Activated naive CD8-positive, alpha-beta T cell treated with anti-CD3 and anti-CD28 coated beads, Interleukin-2, amount 50 U/mL, for 24 hours (primary cell): ENCODE data around the gene ZDHHC4.

Experiments
- ATAC-seq: fragments of 150-1000 bp; cut with Tn5 transposase; one replicate; pipeline ENCODE4 v1.10.0; 2021
- DNase-seq: peaks from one replicate; pipeline ENCODE4 v3.0.0; 2021
- H3K27ac Mint-ChIP-seq: one replicate; pipeline ENCODE4 v1.8.0; 2021; ENCODE audit warnings: mild to moderate bottlenecking, mixed read lengths
- H3K27me3 Mint-ChIP-seq: one replicate; pipeline ENCODE4 v1.8.0; 2021; ENCODE audit warnings: mixed read lengths
- H3K36me3 Mint-ChIP-seq: one replicate; pipeline ENCODE4 v1.8.0; 2021; ENCODE audit warnings: low read depth, mixed read lengths
- H3K4me1 Mint-ChIP-seq: one replicate; pipeline ENCODE4 v1.8.0; 2021; ENCODE audit warnings: mixed read lengths
- H3K4me3 Mint-ChIP-seq: one replicate; pipeline ENCODE4 v1.8.0; 2021; ENCODE audit warnings: mild to moderate bottlenecking, moderate library complexity, mixed read lengths
- H3K9me3 Mint-ChIP-seq: one replicate; pipeline ENCODE4 v1.8.0; 2021; ENCODE audit warnings: mixed read lengths

Gene ZDHHC4

GRCh38 chr7:6608794-6609193, 31.5 kb downstream of the ZDHHC4 start:
- Mint-ChIP-seq H3K36me3 (peaks cover 9% of the 10 kb centered on the region), H3K4me1 (no peaks in the 10 kb centered on the region), H3K9me3 (no peaks in the 10 kb centered on the region), H3K27me3 (no peaks in the 10 kb centered on the region), H3K27ac (no peak overlapping the region), H3K4me3 (no peak overlapping the region)
- ATAC-seq = no peak
- DNase-seq = no peak

DNA sequence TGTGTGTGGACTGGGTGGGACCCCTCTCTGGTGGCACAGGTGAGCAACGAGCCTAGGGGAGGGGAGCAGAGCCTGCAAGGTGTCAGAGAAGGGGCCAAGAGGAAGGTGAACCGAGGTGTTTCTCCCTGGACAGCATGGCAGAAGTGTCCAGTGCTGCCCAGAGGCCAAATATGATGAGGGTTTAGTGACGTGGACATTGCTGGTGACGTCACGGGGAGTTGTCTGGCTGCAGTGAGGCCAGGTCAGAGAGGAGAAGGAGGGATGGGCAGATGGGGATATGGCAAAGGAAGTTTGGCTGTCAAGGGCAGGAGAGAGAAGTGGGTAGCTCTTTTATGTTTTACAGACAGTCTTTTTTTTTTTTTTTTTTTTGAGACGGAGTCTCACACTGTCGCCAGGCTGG, 35.6 kb downstream of the ZDHHC4 start:
- DNase-seq = no peak
- no peak for ATAC-seq
- H3K36me3 Mint-ChIP-seq = peaks cover 2% of the 10 kb centered on the region
- peaks cover 3% of the 10 kb centered on the region for H3K27me3 Mint-ChIP-seq
- H3K4me1 Mint-ChIP-seq = peaks cover 8% of the 10 kb centered on the region
- H3K4me3 Mint-ChIP-seq = no peak overlapping the region
- H3K27ac Mint-ChIP-seq = no peak overlapping the region
- H3K9me3 Mint-ChIP-seq = no peaks in the 10 kb centered on the region

DNA sequence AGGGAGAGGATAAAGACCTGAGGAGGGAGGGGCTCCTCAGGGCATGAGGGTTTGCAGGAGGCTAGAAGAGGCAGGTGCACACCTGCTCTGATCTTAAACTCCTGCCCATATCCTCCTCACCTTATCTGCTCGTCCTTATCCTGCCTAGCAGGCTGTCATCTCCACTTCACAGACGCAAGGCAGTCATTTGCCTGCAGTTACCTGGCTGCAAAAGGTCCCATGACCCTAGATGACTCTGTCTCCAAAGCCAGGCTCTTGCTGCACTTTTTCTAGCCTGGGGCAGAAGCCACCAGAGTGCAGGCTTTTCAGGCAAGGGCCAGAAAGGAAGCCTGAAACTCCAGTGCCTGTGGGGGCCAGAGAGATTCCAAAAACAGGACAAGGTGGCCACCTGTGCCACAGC, 36.5 kb downstream of the ZDHHC4 start:
- DNase-seq (no peak), ATAC-seq (no peak)
- Mint-ChIP-seq H3K9me3 (no peaks in the 10 kb centered on the region), H3K36me3 (peaks cover 2% of the 10 kb centered on the region), H3K4me3 (no peak overlapping the region), H3K4me1 (peaks cover 11% of the 10 kb centered on the region), H3K27ac (no peak overlapping the region), H3K27me3 (peaks cover 3% of the 10 kb centered on the region)

DNA sequence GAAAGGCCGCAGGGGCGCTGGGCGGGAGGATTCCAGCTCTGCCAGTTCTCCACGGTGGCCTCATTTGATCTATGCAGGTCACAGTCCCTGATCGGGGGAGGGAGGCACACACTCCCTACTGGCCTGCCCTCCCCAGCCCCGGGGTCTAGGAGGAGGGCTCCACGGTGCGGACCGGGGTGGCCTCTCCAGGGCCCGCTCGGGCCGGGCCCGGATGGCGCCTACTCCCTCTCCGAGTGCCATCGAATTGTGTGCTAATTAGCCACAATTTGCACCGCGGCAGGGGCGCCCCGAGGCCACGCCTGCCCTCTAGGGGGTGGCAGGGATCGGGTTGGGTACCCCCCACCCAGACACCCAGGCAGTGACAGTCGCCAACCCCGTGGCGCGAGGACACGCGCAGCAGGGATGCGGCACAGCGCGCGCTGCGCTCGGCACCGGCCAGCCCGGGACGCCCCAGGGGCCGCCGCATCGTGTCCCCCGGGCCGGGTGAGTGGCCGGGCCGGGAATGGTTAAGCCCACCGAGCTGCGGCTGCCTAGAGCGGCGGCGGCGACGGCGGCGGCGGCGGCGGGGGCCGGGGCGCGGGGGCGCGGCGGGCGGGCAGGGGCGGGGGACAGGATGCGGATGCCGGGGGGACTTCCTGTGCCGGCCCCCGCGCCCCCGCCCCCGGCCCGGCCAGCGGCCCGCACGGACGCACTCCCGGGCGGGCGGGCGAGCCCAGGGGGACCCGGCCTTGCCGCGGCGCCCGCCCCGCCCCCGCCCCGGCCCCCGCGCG, 37.9 kb downstream of the ZDHHC4 start, which contains the start of gene ZNF853:
TSS of gene ZNF853 (plus strand) at position 658 of the 770 bp plus-strand sequence. CDS start 565 bp downstream, outside the sequence.
- Mint-ChIP-seq H3K9me3 (no peaks in the 10 kb centered on the region), H3K4me1 (peaks cover 25% of the 10 kb centered on the region), H3K27ac (peak within 1 kb of the TSS; percentile 60), H3K4me3 (peak within 1 kb of the TSS; percentile 79), H3K27me3 (peaks cover 3% of the 10 kb centered on the region), H3K36me3 (no peaks in the 10 kb centered on the region)
- no peak for DNase-seq
- ATAC-seq = peak; percentile 44

- Mint-ChIP-seq H3K9me3 (no peaks in the 10 kb centered on the region), H3K4me3 (peak overlapping the region; percentile 8), H3K27ac (no peak overlapping the region), H3K4me1 (peaks cover 31% of the 10 kb centered on the region), H3K36me3 (no peaks in the 10 kb centered on the region), H3K27me3 (peaks cover 3% of the 10 kb centered on the region)
- ATAC-seq (no peak), DNase-seq (no peak)
Observed at GRCh38 chr7:6615723-6616555, 38.7 kb downstream of the ZDHHC4 start.

GRCh38 chr7:6616854-6617643, 39.8 kb downstream of the ZDHHC4 start:
- H3K27ac Mint-ChIP-seq = no peak overlapping the region
- no peaks in the 10 kb centered on the region for H3K9me3 Mint-ChIP-seq
- H3K4me3 Mint-ChIP-seq = peak overlapping the region; percentile 60
- H3K4me1 Mint-ChIP-seq = peaks cover 40% of the 10 kb centered on the region
- DNase-seq (no peak), ATAC-seq (no peak)
- H3K27me3 Mint-ChIP-seq = peaks cover 3% of the 10 kb centered on the region
- H3K36me3 Mint-ChIP-seq = peaks cover 7% of the 10 kb centered on the region

DNA sequence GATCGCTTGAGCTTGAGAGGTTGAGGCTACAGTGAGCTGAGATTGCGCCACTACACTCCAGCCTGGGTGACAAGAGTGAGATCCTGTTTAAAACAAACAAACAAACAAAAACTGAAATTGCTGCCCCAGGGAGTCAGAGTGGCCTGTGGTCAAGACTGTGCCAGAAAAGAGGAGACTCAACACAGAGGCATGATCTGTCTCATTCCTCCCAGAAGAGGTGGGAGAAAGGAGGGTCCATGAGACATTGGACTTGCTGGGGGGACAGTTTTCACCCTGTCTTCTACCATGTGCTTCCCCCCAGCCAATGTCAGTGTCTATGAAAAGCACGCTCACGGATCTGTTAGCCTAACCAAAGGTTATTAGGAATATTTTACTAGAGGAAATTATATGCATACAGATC, 41.4 kb downstream of the ZDHHC4 start:
- DNase-seq (no peak), ATAC-seq (no peak)
- Mint-ChIP-seq H3K4me1 (peaks cover 47% of the 10 kb centered on the region), H3K4me3 (no peak overlapping the region), H3K36me3 (peaks cover 7% of the 10 kb centered on the region), H3K27ac (no peak overlapping the region), H3K27me3 (peaks cover 3% of the 10 kb centered on the region), H3K9me3 (no peaks in the 10 kb centered on the region)

DNA sequence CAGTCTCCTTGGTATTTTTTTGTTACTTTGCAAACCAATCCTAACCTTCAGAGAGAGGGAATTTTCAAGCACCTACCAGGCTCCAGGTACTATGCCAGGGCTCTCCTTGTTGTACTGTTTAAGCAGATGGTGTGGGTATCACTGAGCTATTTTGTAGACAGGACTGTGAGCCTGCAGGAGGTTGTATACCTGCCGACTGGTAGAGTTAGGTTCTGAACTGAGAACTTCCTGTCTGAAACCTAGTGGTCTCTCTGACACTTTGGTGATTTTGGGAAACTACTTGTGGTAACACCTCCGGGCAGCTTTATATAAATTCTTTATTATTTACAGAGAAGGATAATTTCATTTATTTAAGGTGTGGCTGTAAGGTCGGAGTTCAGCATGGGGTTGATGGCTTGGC, 42.7 kb downstream of the ZDHHC4 start:
- Mint-ChIP-seq H3K36me3 (peaks cover 7% of the 10 kb centered on the region), H3K4me3 (no peak overlapping the region), H3K27me3 (no peaks in the 10 kb centered on the region), H3K4me1 (peaks cover 52% of the 10 kb centered on the region), H3K9me3 (no peaks in the 10 kb centered on the region), H3K27ac (no peak overlapping the region)
- DNase-seq (no peak), ATAC-seq (no peak)

DNA sequence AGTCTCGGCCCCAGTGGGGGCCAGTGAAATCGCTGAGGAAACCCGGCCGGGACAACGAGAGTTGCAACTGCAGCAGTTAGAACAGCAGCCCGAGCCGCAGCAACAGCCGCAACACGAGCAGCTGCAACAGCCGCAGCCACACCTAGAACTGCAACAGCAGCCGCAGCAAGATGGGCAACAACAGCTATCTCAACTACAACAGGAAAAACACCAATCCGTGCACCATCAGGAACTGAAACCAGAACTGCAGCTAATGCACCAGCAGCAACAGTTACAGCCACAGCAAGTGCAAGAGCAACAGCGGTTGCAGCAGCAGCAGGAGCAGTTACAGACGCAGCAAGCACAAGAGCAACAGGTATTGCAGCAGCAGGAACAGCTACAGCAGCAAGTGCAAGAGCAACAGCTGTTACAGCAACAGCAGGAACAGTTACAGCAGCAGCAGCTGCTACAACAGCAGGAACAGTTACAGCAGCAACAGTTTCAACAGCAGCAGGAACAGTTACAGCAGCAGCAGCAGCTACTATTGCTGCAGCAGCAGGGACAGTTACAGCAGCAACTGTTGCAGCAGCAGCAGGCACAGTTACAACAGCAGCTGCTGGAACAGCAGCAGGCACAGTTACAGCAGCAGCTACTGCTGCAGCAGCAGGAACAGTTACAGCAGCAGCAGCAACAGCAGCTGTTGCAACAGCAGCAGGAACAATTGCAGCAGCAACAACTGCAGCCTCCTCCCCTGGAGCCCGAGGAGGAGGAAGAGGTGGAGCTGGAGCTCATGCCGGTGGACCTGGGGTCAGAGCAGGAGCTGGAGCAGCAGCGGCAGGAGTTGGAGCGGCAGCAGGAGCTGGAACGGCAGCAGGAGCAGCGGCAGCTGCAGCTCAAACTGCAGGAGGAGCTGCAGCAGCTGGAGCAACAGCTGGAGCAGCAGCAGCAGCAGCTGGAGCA, 44.2 kb downstream of the ZDHHC4 start:
- Mint-ChIP-seq H3K4me1 (peaks cover 50% of the 10 kb centered on the region), H3K9me3 (no peaks in the 10 kb centered on the region), H3K27me3 (no peaks in the 10 kb centered on the region), H3K27ac (no peak overlapping the region), H3K4me3 (no peak overlapping the region), H3K36me3 (peaks cover 7% of the 10 kb centered on the region)
- no peak for ATAC-seq
- no peak for DNase-seq

DNA sequence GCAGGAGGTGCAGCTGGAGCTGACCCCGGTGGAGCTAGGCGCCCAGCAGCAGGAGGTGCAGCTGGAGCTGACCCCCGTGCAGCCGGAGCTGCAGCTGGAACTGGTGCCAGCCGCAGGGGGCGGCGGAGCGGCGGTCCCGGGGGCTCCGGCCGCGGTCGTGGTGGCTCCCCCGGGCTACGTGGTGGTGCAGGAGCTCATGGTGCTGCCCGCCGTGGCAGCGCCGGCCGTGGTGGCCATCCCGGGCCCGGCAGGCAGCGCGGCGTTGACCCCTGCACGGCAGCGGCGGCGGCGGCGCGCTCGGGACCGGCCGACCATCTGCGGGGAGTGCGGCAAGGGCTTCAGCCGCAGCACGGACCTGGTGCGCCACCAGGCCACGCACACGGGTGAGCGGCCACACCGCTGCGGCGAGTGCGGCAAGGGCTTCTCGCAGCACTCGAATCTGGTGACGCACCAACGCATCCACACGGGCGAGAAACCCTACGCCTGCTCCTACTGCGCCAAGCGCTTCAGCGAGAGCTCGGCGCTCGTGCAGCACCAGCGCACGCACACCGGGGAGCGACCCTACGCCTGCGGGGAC, 45.0 kb downstream of the ZDHHC4 start:
- peaks cover 50% of the 10 kb centered on the region for H3K4me1 Mint-ChIP-seq
- H3K36me3 Mint-ChIP-seq = peaks cover 7% of the 10 kb centered on the region
- no peaks in the 10 kb centered on the region for H3K9me3 Mint-ChIP-seq
- ATAC-seq (no peak), DNase-seq (no peak)
- no peak overlapping the region for H3K27ac Mint-ChIP-seq
- no peaks in the 10 kb centered on the region for H3K27me3 Mint-ChIP-seq
- H3K4me3 Mint-ChIP-seq = no peak overlapping the region

DNA sequence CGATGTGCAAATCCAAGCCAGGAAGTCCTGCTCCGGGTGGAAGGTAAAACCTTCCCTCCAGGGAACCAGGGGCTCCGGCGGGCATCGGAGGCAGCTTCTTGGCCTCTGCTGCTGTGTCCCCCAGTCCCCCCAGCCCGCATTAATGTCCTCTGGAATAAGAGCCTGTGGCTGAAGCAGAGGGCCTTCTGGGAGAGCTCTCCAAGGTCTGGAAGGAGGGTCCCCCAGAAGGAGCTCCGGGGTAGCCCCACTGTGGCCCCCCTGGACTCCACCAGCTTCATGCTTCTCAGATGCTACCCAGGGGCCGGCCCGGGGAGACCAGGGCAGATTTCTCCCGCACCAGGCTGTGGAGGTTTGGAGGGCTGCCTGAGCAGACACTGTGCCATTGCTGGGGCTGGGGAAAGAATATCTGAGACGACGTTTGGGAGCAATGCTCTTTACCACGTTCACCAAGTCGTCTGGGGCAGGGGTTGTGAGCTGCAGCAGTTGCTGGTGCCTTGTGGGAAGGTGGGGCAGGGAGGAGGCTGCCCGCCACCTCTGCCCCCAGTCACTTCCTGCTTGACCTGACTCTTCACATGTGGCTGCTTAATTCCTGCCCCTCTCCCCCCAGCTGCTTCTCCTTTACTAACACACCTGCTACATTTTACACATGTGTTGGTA, 46.5 kb downstream of the ZDHHC4 start:
- H3K27me3 Mint-ChIP-seq = no peaks in the 10 kb centered on the region
- H3K4me3 Mint-ChIP-seq = peak overlapping the region; percentile 9
- H3K9me3 Mint-ChIP-seq = no peaks in the 10 kb centered on the region
- H3K4me1 Mint-ChIP-seq = peaks cover 44% of the 10 kb centered on the region
- peak; percentile 38 for ATAC-seq
- H3K36me3 Mint-ChIP-seq = peaks cover 7% of the 10 kb centered on the region
- peak overlapping the region; percentile 86 for H3K27ac Mint-ChIP-seq
- no peak for DNase-seq

DNA sequence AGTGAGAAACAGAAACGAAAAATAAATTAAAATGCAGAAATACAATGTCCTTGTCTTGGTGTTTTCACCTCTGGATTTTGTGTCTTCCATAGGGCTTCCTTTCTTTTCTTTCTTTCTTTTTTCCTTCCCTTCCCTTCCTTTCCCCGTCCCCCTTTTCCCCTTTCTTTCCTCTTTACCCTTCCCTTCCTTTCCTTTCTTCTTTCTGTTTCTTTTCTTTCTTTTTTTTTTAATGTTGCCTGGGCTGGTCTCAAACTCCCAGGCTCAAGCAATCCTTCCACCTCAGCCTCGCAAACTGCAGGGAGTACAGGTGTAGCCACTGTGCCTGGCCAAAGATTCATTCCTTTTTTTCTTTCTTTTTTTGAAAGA, 47.0 kb downstream of the ZDHHC4 start:
- peaks cover 7% of the 10 kb centered on the region for H3K36me3 Mint-ChIP-seq
- peaks cover 39% of the 10 kb centered on the region for H3K4me1 Mint-ChIP-seq
- ATAC-seq (no peak), DNase-seq (no peak)
- H3K27me3 Mint-ChIP-seq = no peaks in the 10 kb centered on the region
- H3K9me3 Mint-ChIP-seq = no peaks in the 10 kb centered on the region
- H3K4me3 Mint-ChIP-seq = peak overlapping the region; percentile 9
- H3K27ac Mint-ChIP-seq = peak overlapping the region; percentile 86

- H3K36me3 Mint-ChIP-seq = no peaks in the 10 kb centered on the region
- H3K27ac Mint-ChIP-seq = no peak overlapping the region
- peaks cover 14% of the 10 kb centered on the region for H3K4me1 Mint-ChIP-seq
- ATAC-seq (no peak), DNase-seq (no peak)
- H3K9me3 Mint-ChIP-seq = no peaks in the 10 kb centered on the region
- H3K4me3 Mint-ChIP-seq = no peak overlapping the region
- H3K27me3 Mint-ChIP-seq = no peaks in the 10 kb centered on the region
Observed at GRCh38 chr7:6628045-6628444, 50.8 kb downstream of the ZDHHC4 start.
